Measurements from ENCODE around the gene FASN.

The FASN gene

GRCh38 chr17:82103553-82104451 lies 5.8 kb upstream of the FASN start:
- in situ Hi-C loops (cut with HindIII; ENCODE audit: low sequenced_read_pairs), result no loop called here

GRCh38 chr17:82101767-82102679 lies 4.0 kb upstream of the FASN start:
- in situ Hi-C loops (cut with HindIII; ENCODE audit: low sequenced_read_pairs), result no loop called here

DNA sequence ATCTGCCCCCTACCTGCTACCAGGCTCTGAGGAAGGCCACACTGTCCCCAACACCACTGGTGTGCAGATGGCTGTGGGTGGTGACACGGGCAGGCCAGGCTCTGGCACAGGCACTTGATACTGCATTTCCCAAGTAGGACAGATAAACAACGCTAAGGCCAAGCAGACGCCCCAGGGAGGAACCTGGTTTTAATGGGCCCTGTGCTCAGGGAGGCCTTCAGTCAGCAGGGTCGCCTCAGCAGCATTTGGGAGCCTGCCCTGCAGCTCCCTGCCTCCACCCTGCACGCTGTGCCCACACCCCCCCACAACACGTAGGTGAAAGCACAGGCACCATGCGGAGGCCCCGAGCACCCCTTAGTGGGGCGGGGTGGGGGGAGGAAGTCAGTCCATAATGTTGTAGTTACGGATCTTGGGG lies 3.3 kb upstream of the FASN start:
- in situ Hi-C loops (cut with HindIII; ENCODE audit: low sequenced_read_pairs), result no loop called here

DNA sequence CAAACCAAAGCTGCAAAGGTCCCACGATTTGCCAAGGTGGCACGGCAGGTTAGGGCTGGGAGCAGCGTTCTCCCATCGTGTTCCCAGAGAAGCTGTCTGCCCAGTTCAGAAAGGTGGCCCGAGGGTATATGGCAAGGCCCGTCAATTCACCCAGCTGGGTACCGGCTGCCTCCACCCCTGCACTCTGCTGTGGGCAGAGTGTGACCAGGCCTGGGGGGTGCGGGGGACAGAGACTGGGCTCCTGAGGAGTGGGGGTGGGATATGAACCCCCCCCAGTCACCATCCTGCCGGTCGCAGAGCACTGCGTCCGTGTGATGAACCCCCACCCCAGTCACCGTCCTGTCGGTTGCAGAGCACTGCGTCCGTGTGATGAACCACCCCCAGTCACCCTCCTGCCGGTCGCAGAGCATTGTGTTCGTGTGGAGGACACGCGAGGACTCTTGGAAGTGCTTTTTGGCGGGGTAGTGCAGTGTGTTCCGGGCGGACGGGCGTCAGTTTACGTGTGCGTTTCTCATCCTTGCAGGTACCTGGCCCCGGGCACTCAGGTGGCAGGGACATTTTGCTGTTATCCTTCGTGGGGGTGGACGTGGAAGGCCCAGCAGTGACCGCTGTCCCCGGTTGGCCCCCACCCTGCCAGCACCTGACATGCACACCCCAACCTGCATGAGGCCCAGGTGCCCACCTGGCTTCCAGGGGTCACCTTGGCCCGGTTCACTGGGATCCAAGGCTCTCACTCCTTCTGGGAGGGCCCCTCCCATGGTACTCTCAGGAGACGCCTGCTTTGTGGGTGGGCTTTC lies 2.7 kb upstream of the FASN start:
- in situ Hi-C loops (cut with HindIII; ENCODE audit: low sequenced_read_pairs), result no loop called here

DNA sequence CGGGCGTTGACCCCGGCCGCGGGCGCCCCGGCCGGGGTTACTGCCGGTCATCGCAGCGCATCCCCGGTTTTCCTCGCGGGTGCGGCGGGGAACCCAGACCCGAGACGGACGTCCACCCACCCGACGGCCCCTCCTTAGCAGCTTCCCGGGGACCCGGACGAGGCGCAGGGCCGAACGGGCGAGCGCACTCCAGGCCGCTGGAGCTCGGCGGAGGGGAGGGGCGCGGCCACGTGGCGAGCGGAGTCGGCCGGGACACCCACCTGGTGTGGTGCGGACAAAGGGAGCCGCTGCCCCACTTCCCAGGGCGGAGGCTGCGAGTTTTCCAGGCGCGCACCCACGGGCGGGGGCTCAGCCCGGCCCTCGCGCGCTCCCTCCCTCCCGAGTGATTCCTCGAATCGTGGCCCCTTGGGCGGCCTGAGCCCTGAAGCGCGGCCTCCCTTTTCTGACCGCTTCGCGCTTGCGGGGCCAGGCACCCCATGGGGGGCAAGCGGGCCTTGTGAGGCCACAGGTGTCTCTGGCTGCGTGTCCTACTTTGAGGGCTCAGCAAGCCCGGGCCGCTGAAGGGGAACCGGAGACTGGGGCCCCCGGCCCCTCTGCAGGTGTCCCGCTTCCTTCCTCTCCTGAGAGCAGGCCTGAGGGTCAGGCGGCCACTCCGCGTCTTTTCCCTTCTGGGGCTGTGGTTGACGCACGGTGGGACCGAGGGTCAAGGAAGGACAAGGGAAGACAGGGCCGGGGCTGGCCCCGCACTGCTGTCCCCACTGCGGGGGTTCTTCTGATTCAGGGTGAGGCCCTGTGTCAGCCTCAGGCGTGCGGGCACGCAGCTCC lies 1.1 kb upstream of the FASN start:
- in situ Hi-C loops (cut with HindIII; ENCODE audit: low sequenced_read_pairs), result no loop called here

DNA sequence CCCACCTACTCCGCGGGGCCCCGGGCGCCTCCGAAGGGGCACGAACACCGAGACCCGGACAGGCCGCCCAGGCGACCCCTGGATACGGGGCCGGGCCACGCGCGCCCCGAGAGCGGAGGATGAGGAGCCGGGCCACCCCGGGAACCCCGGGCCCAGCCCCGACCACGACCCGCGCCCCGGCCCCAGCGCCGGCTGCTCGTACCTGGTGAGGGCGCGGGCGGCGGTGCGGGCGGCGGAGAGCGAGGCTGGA lies 192 bp downstream of the FASN start:
- in situ Hi-C loops (cut with HindIII; ENCODE audit: low sequenced_read_pairs), result no loop called here

GRCh38 chr17:82097184-82097918 lies 685 bp downstream of the FASN start:
- in situ Hi-C loops (cut with HindIII; ENCODE audit: low sequenced_read_pairs), result no loop called here

DNA sequence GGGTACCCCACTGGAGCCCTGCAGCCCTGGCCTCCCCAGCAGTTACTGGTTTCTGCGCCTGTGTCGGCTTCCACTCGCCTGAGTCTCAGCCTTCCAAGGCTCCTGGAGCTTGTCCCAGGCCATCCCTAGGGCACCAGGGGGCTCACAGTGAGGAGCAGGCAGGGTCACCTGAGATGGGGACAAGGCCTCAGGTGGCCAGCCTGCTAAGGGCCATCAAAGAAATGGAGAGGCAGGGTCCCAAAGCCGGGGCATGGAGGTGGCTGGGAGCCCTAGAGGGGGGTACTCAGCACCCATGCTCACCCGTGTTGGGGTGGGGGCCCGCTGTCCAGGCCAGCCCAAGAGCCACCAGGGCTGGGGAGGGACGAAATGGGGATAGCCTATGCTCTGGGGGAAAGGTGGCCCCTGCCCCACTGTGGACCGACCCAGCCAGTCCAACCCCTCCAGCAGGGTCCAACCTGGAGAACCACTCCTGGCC lies 1.3 kb downstream of the FASN start:
- in situ Hi-C loops (cut with HindIII; ENCODE audit: low sequenced_read_pairs), result no loop called here

DNA sequence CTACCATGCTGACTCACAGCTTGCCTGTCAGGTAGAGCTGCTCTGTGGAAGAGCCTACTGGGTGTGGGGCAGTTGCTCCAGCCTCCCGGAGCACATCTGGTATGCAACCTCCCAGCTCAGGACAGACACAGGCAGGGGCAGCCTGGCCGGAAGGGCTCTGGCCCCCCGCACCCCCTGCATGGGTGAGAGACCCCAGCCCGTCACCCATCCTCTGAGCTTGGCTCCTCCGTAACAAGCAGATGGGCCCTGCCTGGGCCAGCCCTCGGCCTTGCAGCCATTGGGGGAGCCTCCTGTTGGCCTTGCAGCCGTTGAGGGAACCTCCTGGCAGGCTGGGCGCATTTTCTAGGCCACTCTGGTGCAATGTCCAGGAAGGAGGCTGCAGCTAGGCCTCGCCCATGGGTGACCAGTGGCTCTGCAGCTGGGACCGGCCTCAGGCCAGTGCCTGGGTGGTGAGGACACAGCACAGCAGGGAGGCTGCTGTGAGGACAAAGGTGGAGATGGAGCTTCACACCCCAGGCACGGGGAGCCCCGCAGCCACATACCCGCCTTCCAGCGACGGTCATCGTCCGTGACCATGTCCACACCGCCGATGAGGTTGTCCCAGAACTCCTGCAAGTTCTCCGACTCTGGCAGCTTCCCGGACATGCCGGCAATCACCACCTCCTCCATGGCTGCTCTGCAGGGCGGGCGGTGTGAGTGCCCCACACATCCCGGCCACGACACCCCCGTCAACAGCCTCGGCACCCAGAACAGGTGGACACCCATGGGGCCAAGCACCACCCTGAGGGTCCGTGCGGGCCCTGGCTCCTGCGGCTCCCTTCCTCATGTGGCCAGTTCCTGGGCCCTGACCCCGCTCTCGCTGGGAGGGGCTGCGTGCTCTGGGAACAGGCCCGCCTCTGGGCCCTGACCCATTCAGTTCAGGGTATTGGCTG lies 2.0 kb downstream of the FASN start:
- in situ Hi-C loops (cut with HindIII; ENCODE audit: low sequenced_read_pairs), result no loop called here

DNA sequence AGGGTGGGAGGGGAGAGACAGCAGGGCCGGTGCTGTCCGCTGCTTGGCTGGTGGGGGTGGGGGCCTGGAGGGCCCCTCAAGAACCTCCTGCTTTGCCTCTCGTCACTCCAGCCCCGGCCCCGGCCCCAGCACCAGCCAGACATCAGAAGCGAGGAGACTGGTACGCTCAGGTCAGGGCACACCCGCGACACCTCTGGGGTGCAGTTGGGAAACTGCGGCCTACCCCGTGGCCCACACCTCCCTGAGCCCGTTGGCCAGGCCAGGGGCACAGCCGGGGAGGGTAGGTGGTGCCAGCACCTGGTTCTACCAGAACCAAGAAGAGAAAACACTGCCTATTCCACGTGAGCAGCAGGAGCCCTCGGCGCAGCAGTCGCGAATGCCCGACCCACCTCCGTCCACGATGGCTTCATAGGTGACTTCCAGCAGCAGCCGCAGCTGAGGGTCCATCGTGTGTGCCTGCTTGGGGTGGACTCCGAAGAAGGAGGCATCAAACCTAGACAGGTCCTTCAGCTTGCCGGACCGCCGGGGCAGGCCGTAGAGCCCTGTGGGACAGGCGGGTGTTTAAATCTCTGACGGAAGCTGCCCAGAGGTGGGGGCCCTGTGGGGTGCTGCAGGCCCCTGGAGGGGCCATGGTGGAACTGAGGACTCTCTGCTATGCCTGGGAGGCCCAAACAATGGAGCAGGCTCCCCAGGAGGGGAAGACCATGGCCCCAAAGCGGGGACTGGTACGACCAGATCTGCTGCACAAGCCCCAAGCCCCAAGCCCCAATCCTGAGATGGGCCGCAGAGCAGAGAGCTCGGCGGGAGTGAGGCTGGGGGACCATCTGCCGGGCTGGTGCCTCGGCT lies 2.9 kb downstream of the FASN start:
- in situ Hi-C loops (cut with HindIII; ENCODE audit: low sequenced_read_pairs), result no loop called here

DNA sequence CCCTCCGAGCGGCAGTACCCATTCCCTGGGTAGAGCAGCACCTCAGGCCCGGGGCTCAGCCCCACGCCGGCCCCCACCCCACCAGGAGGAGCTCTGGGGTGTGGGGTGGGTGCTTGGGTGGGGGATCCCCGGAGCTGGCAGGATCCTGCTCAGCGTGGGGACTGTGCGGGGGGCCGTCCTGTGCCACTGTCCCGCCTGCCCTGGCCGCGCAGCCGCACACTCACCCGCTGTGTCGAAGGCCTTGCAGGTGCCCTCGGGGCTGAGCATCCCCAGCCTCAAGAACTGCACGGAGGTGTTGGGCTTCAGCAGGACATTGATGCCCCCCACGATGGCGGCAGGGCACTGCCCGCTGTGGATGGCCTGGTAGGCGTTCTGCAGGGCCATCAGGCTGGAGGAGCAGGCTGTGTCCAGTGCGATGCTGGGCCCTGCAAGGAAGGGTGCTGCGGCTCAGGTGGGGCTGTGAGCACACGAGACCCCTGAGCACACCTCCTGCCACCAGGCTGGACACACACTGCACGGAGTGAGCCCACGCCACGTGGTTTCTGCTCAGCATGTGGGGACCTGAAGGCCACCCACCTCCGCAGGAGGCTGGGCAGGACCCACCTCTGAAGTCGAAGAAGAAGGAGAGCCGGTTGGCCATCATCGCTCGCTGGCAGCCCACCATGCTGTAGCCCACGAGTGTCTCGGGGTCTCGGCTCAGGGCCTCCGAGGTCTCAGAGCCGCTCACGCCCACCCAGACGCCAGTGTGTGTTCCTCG lies 4.9 kb downstream of the FASN start:
- in situ Hi-C loops (cut with HindIII; ENCODE audit: low sequenced_read_pairs), result no loop called here

DNA sequence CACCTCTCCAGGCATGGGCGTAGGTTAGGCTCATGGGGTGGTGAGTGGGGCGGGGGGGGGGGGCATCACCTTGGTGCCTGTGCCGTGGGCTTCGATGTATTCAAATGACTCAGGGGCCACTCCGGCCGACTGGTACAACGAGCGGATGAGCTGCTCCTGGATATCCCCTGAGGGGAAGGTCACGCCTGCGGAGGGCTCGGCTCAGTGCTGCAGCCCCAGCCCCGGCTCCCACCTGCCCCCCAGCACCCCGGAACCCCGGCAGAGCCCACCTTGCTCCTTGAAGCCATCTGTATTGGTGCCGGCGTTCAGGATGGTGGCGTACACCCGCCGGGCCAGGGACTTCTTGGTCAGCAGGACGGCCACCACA lies 5.4 kb downstream of the FASN start:
- in situ Hi-C loops (cut with HindIII; ENCODE audit: low sequenced_read_pairs), result no loop called here

- in situ Hi-C loops (cut with HindIII; ENCODE audit: low sequenced_read_pairs), result no loop called here
Observed at GRCh38 chr17:82092094-82092586, 5.9 kb downstream of the FASN start.

DNA sequence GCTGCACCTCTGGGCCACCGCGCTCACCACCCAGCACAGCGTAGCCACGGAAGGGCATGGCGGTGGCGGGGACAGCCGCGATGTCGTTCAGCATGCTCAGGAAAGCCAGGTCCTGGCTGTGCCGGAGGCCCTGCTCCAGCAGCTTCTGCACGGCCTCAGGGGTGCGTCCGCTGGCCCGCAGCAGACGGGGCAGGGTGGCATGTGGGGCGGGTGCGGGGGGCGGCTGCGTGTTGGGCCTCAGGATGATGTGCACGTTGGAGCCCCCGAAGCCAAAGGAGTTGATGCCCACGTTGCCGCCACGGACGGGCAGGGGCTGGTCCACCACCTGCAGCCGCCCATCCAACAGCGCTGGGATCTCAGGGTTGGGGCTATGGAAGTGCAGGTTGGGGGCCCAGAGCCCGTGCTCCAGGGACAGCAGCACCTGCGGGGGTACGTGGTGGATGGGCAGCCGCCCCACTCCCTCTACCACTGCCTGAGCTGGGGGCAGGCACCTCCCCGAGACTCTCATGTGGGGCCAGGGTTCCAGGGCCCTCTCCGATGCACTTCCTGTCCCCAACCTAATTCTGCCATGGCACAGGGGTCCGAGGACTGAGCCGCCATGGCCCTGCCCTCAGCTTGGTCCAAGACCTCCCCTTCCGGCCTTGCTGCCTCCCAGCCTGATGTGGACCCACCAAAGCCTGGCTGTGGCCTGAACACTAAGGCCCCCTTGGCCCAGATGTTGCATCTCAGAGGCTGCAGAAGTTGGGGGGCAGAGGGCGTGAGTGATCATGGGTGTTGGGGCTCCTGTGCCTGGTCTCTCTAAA lies 6.6 kb downstream of the FASN start:
- in situ Hi-C loops (cut with HindIII; ENCODE audit: low sequenced_read_pairs), result no loop called here

- in situ Hi-C loops (cut with HindIII; ENCODE audit: low sequenced_read_pairs), result no loop called here
Observed at GRCh38 chr17:82090549-82091263, 7.3 kb downstream of the FASN start.
